ENCODE results near the gene TMIGD1.

Gene TMIGD1

DNA sequence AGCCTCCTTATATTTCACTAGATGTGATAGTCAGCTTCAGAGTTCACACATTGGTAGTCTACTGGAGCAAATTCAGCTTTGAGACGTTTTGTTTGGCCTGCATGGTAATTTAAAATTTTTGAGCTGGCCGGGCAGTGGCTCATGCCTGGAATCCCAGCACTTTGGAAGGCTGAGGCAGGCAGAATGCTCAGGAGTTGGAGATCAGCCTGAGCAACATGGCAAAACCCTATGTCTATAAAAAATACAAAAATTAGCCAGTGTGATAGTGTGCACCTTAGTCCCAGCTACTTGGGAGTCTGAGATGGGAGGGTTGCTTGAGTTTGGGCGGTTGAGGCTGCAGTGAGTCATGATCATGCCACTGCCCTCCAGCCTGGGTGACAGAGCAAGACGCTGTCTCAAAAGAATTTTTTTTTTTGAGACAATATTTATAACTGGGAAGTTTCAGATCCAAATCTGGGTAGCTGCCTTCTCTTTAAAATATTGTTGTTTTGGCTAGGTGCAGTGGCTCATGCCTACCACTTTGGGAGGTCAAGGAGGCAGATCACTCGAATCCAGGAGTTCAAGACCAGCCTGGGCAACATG lies 37.3 kb downstream of the TMIGD1 start:
- H3K27me3 ChIP-seq (ENCODE audit: control insufficient read depth, insufficient read depth, low read length) = peaks cover 10% of the 10 kb centered on the region
- no peak overlapping the region for H3K9ac ChIP-seq (ENCODE audit: low read depth, low read length)

DNA sequence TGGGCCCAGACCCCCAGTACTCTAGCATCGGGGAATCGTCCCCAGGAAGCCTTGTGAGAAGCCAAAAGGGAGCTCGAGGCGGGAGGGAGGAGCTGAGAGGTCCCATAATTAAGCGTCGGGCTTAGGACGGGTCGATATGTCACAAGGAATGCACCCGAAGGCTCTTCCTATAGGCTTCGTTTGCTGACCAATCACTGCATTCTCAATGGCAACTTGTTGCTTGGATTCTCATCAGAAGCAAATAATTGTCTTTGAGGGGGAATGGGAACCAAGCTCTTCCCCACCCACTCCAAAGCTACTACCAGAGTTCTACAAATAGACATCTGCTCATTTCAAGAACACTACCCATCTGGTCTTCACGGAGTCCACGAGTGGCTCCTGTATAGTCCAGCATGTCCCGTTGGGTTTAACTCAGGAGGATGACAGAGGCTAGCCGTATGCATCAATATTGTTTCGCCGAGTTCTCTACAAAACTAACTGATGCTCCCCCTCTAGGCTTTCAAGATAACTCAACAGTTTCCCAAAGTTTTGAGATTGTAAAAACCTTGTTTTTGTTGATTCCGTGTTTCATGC lies 41.5 kb downstream of the TMIGD1 start:
- Histone ChIP-seq H3K9me3 (ENCODE audit: control insufficient read depth, insufficient read depth, low read length) (no peaks in the 10 kb centered on the region), H3K9ac (ENCODE audit: low read depth, low read length) (peak overlapping the region; percentile 74), H3K4me3 (ENCODE audit: low read depth, low read length) (peak overlapping the region; percentile 80), H3K27me3 (ENCODE audit: control insufficient read depth, insufficient read depth, low read length) (peaks cover 10% of the 10 kb centered on the region), H3K4me1 (ENCODE audit: control insufficient read depth, insufficient read depth, low read length) (peaks cover 6% of the 10 kb centered on the region), H3K36me3 (ENCODE audit: control insufficient read depth, insufficient read depth, low read length) (no peaks in the 10 kb centered on the region)

More for the DNA sequence above, 37.3 kb downstream of the TMIGD1 start:
- no peaks in the 10 kb centered on the region for H3K9me3 ChIP-seq (ENCODE audit: control insufficient read depth, insufficient read depth, low read length)
- H3K36me3 ChIP-seq (ENCODE audit: control insufficient read depth, insufficient read depth, low read length) = no peaks in the 10 kb centered on the region
- H3K4me3 ChIP-seq (ENCODE audit: low read depth, low read length) = no peak overlapping the region
- no peaks in the 10 kb centered on the region for H3K4me1 ChIP-seq (ENCODE audit: control insufficient read depth, insufficient read depth, low read length)

DNA sequence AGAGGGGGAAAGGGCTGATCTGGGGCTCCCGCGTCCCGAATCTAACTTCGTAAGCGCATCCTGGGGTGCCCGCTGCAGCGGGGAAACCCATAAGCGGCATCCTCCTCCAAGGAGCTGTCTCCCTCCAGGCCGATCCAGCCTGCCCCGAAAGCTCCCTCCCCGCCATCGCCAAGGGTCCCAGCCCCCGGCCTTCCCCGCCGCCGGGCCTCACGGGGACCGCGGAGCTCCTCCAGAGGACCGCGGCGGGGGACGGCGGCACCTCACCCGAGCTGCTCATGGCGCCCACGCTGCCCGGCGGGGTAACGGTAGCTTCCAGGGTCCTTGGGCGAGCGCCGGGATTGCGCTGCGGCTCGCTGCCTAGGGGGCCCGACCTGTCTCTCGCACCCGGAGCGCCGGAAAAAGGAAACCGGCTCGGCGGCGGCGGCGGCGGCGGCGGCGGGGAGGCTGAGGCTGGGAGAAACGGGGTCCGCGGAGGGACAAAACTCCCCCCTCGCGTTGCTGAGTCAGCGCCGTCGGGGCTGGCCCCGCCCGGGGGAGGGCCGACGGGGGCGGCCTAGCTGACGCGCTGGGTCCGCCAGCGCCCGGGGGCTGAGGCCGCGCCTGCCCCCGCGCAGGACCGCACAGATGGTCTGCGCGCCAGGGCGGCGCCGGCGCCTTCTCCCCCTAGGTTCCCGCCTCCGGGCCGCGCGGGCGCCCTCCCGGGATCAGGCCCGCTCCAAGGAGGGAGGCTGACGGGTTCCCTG lies 42.1 kb downstream of the TMIGD1 start, which contains the start of gene BLMH:
Gene BLMH (minus strand): TSS at position 402 of the 743 bp plus-strand sequence. CDS start 125 bp downstream, at position 277.
- Histone ChIP-seq H3K27me3 (ENCODE audit: control insufficient read depth, insufficient read depth, low read length) (peaks cover 10% of the 10 kb centered on the region), H3K9me3 (ENCODE audit: control insufficient read depth, insufficient read depth, low read length) (no peaks in the 10 kb centered on the region), H3K36me3 (ENCODE audit: control insufficient read depth, insufficient read depth, low read length) (no peaks in the 10 kb centered on the region), H3K4me1 (ENCODE audit: control insufficient read depth, insufficient read depth, low read length) (peaks cover 6% of the 10 kb centered on the region), H3K4me3 (ENCODE audit: low read depth, low read length) (peak within 1 kb of the TSS; percentile 92), H3K9ac (ENCODE audit: low read depth, low read length) (peak within 1 kb of the TSS; percentile 94)

DNA sequence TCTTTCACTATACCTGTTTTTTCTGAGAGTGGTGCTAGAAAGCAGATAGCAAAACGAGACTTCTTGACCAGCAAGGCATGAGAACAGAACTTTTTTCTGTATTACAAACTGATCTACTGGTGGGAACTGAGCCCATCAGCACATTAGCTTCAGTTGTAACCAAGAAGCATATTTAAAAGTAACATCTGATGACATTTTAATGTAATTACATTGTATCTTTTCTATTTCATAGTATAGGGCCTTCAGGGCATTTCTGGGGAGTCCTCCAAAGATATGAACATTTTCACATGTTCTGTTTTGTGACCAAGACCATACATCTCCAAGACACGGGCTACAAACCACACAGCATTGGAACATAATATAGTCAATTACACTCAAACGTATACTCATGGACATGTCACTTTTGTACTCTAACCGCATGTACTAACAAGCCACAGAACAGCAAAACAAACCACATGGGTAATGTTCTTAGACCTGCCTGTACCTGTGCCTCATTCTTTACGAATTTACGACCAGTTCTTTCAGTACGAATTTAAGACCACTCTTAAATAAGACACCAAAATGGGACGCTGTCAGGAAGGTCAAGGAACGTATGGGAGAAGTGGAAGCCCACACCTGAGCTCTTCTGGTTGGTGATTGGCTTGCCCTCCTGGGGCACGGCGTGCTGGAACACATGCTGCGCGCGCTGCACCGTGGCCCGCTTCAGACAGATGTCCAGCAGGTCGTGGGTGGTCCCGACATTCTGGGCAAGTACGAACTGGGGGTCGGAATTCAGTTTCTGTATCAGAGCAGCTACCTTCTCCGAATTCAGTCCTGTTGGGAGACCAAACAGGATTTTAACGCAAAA lies 42.9 kb downstream of the TMIGD1 start:
- Histone ChIP-seq H3K9ac (ENCODE audit: low read depth, low read length) (peak overlapping the region; percentile 94), H3K27me3 (ENCODE audit: control insufficient read depth, insufficient read depth, low read length) (peaks cover 10% of the 10 kb centered on the region), H3K4me1 (ENCODE audit: control insufficient read depth, insufficient read depth, low read length) (peaks cover 6% of the 10 kb centered on the region), H3K9me3 (ENCODE audit: control insufficient read depth, insufficient read depth, low read length) (no peaks in the 10 kb centered on the region), H3K4me3 (ENCODE audit: low read depth, low read length) (peak overlapping the region; percentile 92), H3K36me3 (ENCODE audit: control insufficient read depth, insufficient read depth, low read length) (peaks cover 2% of the 10 kb centered on the region)

DNA sequence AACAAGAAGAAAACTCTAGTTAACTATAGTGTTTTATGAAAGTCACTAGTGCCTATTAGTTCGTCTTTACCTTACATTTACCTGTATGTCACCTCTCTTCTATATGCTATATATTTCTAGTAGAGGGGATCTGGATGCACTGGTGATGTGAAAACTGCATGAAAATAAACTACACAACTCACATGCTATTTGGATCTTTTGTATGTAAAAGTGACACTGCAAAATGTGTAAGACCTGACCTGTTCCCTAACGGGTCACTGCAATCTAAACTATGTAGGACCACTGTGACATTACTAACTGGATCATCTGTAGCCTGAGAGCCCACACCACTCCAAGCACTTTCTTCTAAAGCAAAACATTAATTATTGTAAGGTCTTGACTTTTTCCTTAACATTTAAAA lies 43.8 kb downstream of the TMIGD1 start:
- no peak overlapping the region for H3K4me3 ChIP-seq (ENCODE audit: low read depth, low read length)
- H3K27me3 ChIP-seq (ENCODE audit: control insufficient read depth, insufficient read depth, low read length) = peaks cover 10% of the 10 kb centered on the region
- peaks cover 6% of the 10 kb centered on the region for H3K4me1 ChIP-seq (ENCODE audit: control insufficient read depth, insufficient read depth, low read length)
- no peak overlapping the region for H3K9ac ChIP-seq (ENCODE audit: low read depth, low read length)
- H3K36me3 ChIP-seq (ENCODE audit: control insufficient read depth, insufficient read depth, low read length) = peaks cover 10% of the 10 kb centered on the region
- H3K9me3 ChIP-seq (ENCODE audit: control insufficient read depth, insufficient read depth, low read length) = no peaks in the 10 kb centered on the region

DNA sequence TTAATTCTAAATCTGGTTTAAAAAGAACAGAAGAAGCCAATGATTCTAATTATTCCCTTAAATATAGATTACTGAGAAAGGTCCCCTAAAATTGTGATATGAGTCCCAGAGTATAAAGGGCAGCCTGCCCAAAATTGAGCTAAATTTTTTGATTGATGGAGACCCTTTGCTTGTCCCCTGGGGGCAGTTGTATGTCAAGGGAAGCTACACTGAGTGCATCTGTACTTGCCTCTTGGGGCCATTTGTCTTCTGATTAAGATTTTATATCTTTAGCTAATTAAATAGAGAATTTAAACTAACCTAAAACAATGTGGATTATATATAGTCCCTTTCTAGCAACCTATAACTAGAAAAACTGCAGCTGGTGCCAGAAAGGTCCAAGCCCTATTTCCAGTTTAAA lies 54.7 kb downstream of the TMIGD1 start:
- no peaks in the 10 kb centered on the region for H3K9me3 ChIP-seq (ENCODE audit: control insufficient read depth, insufficient read depth, low read length)
- no peaks in the 10 kb centered on the region for H3K27me3 ChIP-seq (ENCODE audit: control insufficient read depth, insufficient read depth, low read length)
- no peak overlapping the region for H3K4me3 ChIP-seq (ENCODE audit: low read depth, low read length)
- H3K4me1 ChIP-seq (ENCODE audit: control insufficient read depth, insufficient read depth, low read length) = no peaks in the 10 kb centered on the region
- H3K36me3 ChIP-seq (ENCODE audit: control insufficient read depth, insufficient read depth, low read length) = peaks cover 9% of the 10 kb centered on the region
- H3K9ac ChIP-seq (ENCODE audit: low read depth, low read length) = no peak overlapping the region

DNA sequence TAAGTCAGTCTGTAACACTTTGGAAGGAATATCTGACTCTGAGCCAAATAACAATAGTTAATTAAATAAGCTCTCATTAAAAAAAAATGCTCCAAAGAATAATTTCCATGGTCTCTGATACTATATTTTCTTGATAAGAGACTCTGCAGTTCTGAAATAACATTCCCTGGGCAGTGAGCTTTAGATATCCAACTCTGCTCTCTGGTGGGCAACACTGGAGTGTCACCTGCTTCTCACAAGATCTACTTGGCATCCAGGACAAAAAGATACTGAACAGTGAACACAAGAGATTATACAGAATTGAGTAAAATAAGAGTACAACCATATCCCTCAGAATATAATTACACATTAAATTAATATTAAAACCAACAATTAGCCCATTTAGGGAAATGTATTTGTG lies 55.8 kb downstream of the TMIGD1 start:
- Histone ChIP-seq H3K9ac (ENCODE audit: low read depth, low read length) (no peak overlapping the region), H3K9me3 (ENCODE audit: control insufficient read depth, insufficient read depth, low read length) (no peaks in the 10 kb centered on the region), H3K27me3 (ENCODE audit: control insufficient read depth, insufficient read depth, low read length) (no peaks in the 10 kb centered on the region), H3K4me1 (ENCODE audit: control insufficient read depth, insufficient read depth, low read length) (no peaks in the 10 kb centered on the region), H3K36me3 (ENCODE audit: control insufficient read depth, insufficient read depth, low read length) (peaks cover 6% of the 10 kb centered on the region), H3K4me3 (ENCODE audit: low read depth, low read length) (no peak overlapping the region)

DNA sequence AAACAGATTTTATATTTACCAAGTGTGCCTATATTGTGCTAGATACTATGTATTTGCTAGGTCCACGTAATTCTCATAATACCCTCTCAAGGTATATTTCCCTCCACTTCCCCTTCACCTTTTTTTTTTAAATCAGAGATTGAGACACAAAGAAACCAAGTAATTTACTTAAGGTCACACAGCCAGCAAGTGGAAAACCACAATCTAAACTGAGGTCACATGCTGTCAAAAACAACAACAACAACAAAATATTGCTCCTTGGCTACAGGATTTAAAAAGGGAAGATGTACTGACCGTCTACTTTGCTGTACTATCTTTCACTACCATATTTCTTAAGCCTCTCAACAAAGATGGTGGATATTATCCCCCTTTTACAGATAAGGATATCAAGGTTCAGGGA lies 57.9 kb downstream of the TMIGD1 start:
- H3K36me3 ChIP-seq (ENCODE audit: control insufficient read depth, insufficient read depth, low read length) = peaks cover 15% of the 10 kb centered on the region

DNA sequence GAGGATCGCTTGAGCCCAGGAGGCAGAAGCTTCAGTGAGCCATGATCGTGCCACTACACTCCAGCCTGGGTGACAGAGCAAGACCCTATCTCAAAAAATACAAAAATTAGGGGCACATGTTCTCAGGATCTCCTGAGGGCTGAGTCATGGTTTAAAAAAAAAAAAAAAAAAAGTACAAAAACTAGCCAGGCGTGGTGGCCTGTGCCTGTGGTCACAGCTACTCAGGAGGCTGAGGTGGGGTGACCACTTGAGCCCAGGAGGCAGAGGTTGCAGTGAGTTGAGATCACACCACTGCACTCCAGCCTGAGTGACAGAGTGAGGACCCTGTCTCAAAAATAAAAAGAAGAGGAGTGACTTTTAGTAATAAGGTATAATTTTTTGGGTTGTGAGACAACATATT lies 59.0 kb downstream of the TMIGD1 start:
- peaks cover 4% of the 10 kb centered on the region for H3K4me1 ChIP-seq (ENCODE audit: control insufficient read depth, insufficient read depth, low read length)
- no peak overlapping the region for H3K4me3 ChIP-seq (ENCODE audit: low read depth, low read length)
- H3K27me3 ChIP-seq (ENCODE audit: control insufficient read depth, insufficient read depth, low read length) = no peaks in the 10 kb centered on the region
- H3K9ac ChIP-seq (ENCODE audit: low read depth, low read length) = no peak overlapping the region
- no peaks in the 10 kb centered on the region for H3K9me3 ChIP-seq (ENCODE audit: control insufficient read depth, insufficient read depth, low read length)
- peaks cover 14% of the 10 kb centered on the region for H3K36me3 ChIP-seq (ENCODE audit: control insufficient read depth, insufficient read depth, low read length)

More for the DNA sequence above, 57.9 kb downstream of the TMIGD1 start:
- Histone ChIP-seq H3K9ac (ENCODE audit: low read depth, low read length) (no peak overlapping the region), H3K4me3 (ENCODE audit: low read depth, low read length) (no peak overlapping the region), H3K4me1 (ENCODE audit: control insufficient read depth, insufficient read depth, low read length) (peaks cover 4% of the 10 kb centered on the region), H3K27me3 (ENCODE audit: control insufficient read depth, insufficient read depth, low read length) (no peaks in the 10 kb centered on the region), H3K9me3 (ENCODE audit: control insufficient read depth, insufficient read depth, low read length) (no peaks in the 10 kb centered on the region)

DNA sequence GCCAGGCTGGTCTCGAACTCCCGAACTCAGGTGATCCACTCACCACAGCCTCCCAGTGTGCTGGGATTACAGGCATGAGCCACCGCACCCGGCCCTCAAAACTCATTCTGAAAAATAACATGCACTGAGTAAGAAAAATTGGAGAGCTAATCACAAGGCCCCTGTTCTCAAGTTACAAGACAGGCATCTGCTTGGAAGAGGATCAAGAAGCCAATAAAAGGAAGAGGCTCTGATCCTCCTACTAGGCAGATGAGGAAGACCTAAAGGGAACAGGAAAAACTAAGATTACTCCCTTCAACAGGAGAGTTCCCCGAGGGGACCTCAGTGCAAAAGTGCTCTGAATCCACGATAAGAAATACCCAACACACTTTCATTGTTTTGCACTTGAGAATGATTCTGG lies 60.5 kb downstream of the TMIGD1 start:
- no peak overlapping the region for H3K4me3 ChIP-seq (ENCODE audit: low read depth, low read length)
- no peaks in the 10 kb centered on the region for H3K9me3 ChIP-seq (ENCODE audit: control insufficient read depth, insufficient read depth, low read length)
- no peaks in the 10 kb centered on the region for H3K27me3 ChIP-seq (ENCODE audit: control insufficient read depth, insufficient read depth, low read length)
- H3K36me3 ChIP-seq (ENCODE audit: control insufficient read depth, insufficient read depth, low read length) = peaks cover 13% of the 10 kb centered on the region
- no peak overlapping the region for H3K9ac ChIP-seq (ENCODE audit: low read depth, low read length)
- H3K4me1 ChIP-seq (ENCODE audit: control insufficient read depth, insufficient read depth, low read length) = peaks cover 4% of the 10 kb centered on the region

DNA sequence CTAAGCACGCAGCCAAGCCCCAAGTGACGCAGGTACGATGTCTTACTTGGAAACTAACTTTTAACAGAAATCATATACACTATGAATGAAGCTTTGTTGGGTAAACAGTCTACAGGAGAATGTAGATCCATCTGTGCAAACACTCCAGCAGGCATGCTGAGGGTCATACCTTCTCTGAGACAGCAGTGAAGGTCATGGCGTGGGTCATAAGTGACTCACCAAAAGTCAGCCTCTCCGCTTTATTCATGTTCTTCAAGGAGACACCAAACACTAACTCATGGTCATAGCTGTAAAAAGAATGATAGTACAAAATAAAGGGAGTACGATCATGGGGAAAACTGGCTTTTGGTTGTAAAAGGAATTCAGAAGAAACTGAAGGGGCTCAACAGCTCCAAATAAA lies 62.8 kb downstream of the TMIGD1 start:
- Histone ChIP-seq H3K9me3 (ENCODE audit: control insufficient read depth, insufficient read depth, low read length) (no peaks in the 10 kb centered on the region), H3K4me3 (ENCODE audit: low read depth, low read length) (no peak overlapping the region), H3K36me3 (ENCODE audit: control insufficient read depth, insufficient read depth, low read length) (peaks cover 16% of the 10 kb centered on the region), H3K4me1 (ENCODE audit: control insufficient read depth, insufficient read depth, low read length) (peaks cover 4% of the 10 kb centered on the region), H3K9ac (ENCODE audit: low read depth, low read length) (no peak overlapping the region), H3K27me3 (ENCODE audit: control insufficient read depth, insufficient read depth, low read length) (no peaks in the 10 kb centered on the region)

Measured in iPS-15b (cell line).